ENCODE data around the gene SHISA4. TPM values are rescaled to one million over a fixed set of nuclear protein-coding genes. Genes with fewer than 3 reads are reported as not detected.
"Not testable (repeated sequence)": the region's sequence is repeated elsewhere in the genome, so short reads cannot be mapped to it uniquely, and the experiment has no call there.

Gene SHISA4
- total RNA-seq, 1 experiment from 2014 or later = 30.4 TPM

- DNase-seq (ENCODE audit: low read depth) = no peak
Measured at GRCh38 chr1:201928266-201928665, 39.6 kb downstream of the SHISA4 start.

DNA sequence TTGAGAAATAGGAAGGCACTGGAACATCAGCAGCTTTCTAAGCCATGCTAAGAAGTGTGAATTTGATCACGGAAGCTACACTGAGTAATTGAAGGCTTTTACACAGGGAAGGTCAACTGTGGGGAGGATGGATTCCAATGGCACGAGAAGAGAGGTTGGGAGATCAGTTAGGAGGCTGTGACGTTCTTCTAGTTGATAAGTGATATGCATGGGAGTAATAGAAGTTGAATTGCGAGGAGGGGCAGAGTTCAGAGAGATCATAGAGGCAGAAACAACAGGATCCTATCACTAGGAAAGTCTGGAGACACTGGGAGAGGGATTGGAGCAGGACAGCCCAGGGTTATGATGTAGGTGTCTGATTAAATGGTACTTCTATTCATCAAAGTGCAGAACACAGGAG is 41.4 kb downstream of the SHISA4 start:
- DNase-seq (ENCODE audit: low read depth) = no peak

DNA sequence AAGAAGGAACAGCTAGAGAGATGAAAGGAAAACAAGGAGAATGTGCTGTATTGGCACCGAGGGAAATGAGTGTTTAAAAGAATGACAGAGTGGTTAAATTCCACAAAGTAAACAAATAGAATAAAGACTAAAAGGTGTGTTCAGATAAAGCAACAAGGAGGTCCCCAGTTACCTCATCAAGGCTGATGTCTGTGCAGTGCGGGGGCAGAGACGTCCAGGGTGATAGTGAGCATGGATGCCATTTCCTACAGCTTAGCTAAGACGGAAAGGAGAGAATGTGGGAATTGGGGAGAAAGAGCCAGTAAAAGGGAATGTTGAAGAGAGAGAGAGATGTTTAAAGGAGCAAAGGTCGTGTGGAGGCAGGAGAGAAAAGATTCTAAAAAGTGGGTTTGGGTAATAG is 42.1 kb downstream of the SHISA4 start:
- DNase-seq (ENCODE audit: low read depth) = no peak

- peak; percentile 65 for DNase-seq (ENCODE audit: low read depth)
Measured at GRCh38 chr1:201933840-201934430, 45.2 kb downstream of the SHISA4 start.

DNA sequence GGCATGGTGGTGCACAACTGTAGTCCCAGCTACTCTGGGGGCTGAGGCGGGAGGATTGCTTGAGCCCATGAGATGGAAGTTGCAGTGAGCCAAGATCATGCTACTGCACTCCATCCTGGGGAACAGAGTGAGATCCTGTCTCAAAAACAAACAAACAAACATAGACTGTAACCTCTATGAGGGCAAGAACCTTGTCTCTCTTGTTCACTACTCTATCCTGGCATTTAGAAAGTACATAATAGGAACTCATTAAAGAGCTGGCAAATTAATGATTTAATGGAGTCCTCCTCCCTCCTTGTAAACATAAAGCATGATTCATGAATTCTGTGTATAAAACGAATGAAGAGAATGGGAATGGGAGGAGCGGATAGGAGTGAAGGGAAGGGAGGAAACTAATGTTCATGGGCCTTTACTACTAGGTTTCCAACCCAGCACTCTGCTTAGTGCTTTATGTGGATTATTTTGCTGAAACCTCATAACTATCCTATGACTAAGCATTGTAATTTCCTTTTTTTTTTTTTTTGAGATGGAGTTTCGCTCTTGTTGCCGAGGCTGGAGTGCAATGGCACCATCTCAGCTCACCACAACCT is 49.0 kb downstream of the SHISA4 start:
- peak; percentile 75 for DNase-seq (ENCODE audit: low read depth)

- no peak for DNase-seq (ENCODE audit: low read depth)
Measured at GRCh38 chr1:201938440-201939035, 49.8 kb downstream of the SHISA4 start.

DNA sequence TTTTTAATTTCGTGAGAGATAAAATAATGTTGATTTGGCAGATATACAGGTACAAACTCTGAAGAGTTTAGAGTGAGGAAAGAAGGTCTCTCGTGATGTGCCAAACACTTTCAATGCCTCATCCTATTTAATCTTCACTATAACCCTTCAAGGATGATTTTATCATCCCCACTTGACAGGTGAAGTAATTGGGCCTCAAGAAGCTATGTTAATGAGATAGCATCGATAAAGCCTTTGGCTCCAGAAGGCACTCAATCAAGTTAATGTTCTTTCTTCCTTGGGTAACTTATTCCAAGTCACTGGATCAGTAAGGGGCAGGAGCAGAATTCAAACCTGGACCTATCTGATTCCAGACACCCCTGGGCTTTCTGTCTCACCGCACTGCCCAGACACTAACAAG is 50.5 kb downstream of the SHISA4 start:
- DNase-seq (ENCODE audit: low read depth) = no peak

DNA sequence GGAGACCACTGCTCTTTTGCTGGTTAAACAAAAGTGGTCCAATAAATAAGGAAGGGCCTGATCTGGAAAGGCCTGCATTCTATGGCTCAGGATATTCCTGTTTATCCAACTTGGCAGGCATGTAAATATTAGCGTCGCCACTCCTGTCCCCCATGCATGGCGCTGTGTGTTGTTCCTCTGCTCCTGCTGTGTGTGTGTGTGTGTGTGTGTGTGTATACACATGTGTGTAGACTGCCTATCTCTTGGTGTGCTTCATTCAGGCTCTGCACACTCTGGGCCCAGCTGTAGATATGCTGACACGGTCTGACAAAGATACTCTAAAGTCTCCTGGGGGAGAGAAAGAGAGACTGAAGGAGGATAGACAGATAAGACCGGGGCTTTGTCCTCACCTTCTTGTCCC is 50.9 kb downstream of the SHISA4 start:
- DNase-seq (ENCODE audit: low read depth) = no peak

- DNase-seq (ENCODE audit: low read depth) = not testable (repeated sequence)
Measured at GRCh38 chr1:201940316-201940715, 51.6 kb downstream of the SHISA4 start.

DNA sequence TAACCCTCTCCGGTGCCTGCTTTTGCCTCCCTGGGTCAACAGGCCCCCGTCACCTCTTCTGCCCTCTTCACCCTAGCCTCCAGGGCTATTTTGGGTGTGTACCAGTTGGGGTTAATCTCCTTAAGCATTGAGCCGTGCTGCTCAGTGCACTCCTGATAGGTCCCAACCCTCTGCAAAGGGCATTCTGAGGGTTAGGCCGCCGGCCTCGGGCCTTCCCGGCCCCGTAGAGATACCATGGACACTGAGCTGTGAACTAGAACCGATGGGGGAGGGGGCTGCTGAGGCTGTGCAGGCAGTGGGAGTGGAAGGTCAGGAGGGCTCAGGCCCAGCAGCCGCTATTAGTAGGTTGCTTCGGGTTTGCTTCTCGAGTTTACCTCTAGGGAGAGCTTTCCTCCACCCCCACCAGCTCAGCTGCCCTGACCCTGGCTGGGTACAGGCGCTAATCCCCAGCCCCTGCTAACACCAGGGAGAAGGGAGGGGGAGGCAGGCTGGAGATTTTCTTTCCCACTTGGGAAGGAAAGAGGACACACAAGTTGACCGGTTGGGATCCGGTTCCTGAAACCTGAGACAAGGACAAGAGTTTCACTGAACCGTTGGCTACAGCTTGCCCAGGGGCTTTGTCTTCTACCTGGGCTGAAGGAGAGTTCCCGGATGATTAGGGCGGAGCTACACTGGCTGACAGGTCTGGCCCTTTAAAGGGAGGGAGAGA is 52.9 kb downstream of the SHISA4 start:
- DNase-seq (ENCODE audit: low read depth) = no peak

GRCh38 chr1:201942129-201942495 is 53.4 kb downstream of the SHISA4 start:
- DNase-seq (ENCODE audit: low read depth) = no peak

Other genes with a start within 250 kb of the SHISA4 start
- 16.7 and 22.9 TPM in 2 replicates for gene IPO9, start 59.7 kb upstream of the SHISA4 start, total RNA-seq (2014; rRNA removed; shearing (Covaris generic))
- 0.49 and 0.60 TPM in 2 replicates for gene LMOD1, start 57.6 kb downstream of the SHISA4 start, total RNA-seq (2014; rRNA removed; shearing (Covaris generic))
- 64.5 and 74.3 TPM in 2 replicates for gene TIMM17A, start 66.6 kb downstream of the SHISA4 start, total RNA-seq (2014; rRNA removed; shearing (Covaris generic))
- gene RNPEP, start 93.8 kb downstream of the SHISA4 start, total RNA-seq (2014; rRNA removed; shearing (Covaris generic)) = 46.6 and 55.4 TPM in 2 replicates
- not detected in 2 replicates for gene ELF3, start 121.7 kb downstream of the SHISA4 start, total RNA-seq (2014; rRNA removed; shearing (Covaris generic))
- gene GPR37L1, start 234.0 kb downstream of the SHISA4 start, total RNA-seq (2014; rRNA removed; shearing (Covaris generic)) = not detected in 2 replicates